Nephron (organoid): Measurements from ENCODE around the gene CTXND1.

ENCODE experiments used
- H3K27ac Mint-ChIP-seq, 3 experiments: 2 replicates each; pipeline ENCODE4 v1.8.0; 2020; ENCODE audit warnings: mixed read lengths in 3 of 3, mild to moderate bottlenecking in 2 of 3, moderate library complexity in 1 of 3
- H3K27me3 Mint-ChIP-seq: 2 replicates; pipeline ENCODE4 v1.8.0; 2021; ENCODE audit warnings: low read depth, mild to moderate bottlenecking, moderate library complexity, mixed read lengths
- H3K36me3 Mint-ChIP-seq: 2 replicates; pipeline ENCODE4 v1.8.0; 2020; ENCODE audit warnings: low read depth, mixed read lengths
- H3K4me1 Mint-ChIP-seq: 2 replicates; pipeline ENCODE4 v1.8.0; 2020; ENCODE audit warnings: mixed read lengths
- H3K4me3 Mint-ChIP-seq, 3 experiments: 2 replicates each; pipeline ENCODE4 v1.8.0; 2020; ENCODE audit warnings: mild to moderate bottlenecking in 3 of 3, mixed read lengths in 3 of 3, moderate library complexity in 2 of 3
- H3K9me3 Mint-ChIP-seq: 2 replicates; pipeline ENCODE4 v1.8.0; 2020; ENCODE audit warnings: mixed read lengths
- TF ChIP-seq, protein P1 (sequence below), 3 experiments: fragments of 200-600 bp; sonication (generic); IDR thresholded peaks; one replicate each; pipeline ENCODE4 v1.5.0; 2021; ENCODE audit warnings: antibody characterized with exemption in 3 of 3; ENCODE audit not compliant: unreplicated experiment in 3 of 3

Gene CTXND1

DNA sequence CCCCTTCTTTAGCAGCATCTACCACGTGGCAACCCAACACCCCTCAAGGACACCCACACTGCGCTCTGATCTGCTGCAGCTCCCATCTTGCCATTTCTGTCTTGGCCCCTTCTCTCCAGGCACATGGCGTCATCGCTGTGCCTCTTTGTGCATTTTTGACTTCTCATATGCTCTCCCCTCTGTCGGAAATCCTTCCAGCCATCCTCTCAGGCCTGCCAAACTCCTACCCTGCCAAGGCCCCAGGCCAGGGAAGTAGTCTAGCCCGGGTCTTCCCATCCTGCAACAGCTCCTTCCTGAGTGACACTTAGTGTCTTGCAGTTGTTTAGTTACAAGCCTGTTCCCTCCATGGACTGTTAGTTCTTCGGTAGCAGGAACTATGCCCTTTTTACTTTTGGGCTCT is 34.0 kb upstream of the CTXND1 start:
- no peaks in the 10 kb centered on the region for H3K36me3 Mint-ChIP-seq
- H3K4me1 Mint-ChIP-seq: peaks cover 13% of the 10 kb centered on the region
- no peaks in the 10 kb centered on the region for H3K9me3 Mint-ChIP-seq
- no peaks in the 10 kb centered on the region for H3K27me3 Mint-ChIP-seq
- no peak overlapping the region for H3K27ac Mint-ChIP-seq
- TF ChIP-seq, protein P1, sequence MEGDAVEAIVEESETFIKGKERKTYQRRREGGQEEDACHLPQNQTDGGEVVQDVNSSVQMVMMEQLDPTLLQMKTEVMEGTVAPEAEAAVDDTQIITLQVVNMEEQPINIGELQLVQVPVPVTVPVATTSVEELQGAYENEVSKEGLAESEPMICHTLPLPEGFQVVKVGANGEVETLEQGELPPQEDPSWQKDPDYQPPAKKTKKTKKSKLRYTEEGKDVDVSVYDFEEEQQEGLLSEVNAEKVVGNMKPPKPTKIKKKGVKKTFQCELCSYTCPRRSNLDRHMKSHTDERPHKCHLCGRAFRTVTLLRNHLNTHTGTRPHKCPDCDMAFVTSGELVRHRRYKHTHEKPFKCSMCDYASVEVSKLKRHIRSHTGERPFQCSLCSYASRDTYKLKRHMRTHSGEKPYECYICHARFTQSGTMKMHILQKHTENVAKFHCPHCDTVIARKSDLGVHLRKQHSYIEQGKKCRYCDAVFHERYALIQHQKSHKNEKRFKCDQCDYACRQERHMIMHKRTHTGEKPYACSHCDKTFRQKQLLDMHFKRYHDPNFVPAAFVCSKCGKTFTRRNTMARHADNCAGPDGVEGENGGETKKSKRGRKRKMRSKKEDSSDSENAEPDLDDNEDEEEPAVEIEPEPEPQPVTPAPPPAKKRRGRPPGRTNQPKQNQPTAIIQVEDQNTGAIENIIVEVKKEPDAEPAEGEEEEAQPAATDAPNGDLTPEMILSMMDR (IDR thresholded peaks at IDR 0.05; ENCODE audit: unreplicated experiment in 3 of 3): no peak
- H3K4me3 Mint-ChIP-seq: no peak overlapping the region

DNA sequence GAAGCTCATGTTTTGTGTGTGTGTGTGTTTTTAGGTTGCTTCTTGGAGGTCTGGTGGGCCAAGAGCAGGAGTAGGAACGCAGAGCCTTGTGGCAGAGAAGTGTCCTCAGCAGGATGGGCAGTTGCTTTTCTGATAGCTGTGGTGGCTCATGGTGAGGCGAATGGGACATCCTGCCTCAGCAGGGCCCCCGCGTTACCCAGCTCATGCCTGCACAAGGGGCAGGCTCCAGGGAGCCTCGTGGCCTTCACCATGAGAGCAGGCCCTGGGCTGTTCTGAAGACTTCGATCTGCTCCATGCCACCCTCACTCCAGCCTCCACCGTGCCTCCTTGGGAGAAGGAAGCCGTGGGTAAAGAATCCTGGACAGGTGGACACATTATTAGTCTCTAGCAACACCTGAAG is 33.4 kb upstream of the CTXND1 start:
- no peaks in the 10 kb centered on the region for H3K9me3 Mint-ChIP-seq

DNA sequence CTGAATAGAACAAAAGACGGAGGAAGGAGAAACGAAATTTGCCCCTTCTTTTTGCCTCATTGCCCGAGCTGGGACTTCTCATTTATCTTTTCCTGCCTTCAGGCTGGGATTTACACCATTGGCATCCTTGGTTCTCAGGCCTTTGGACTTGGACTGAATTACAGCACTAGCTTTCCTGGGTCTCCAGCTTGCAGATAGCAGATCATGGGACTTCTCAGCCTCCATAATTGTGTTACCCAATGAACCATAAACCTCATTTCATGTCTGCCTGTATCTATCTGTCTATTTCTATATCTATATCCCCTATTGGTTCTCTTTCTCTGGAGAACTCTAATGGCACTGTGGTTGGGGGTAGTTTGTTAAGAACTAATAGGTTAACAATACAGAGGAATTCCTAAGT is 31.5 kb upstream of the CTXND1 start:
- Mint-ChIP-seq H3K36me3 (no peaks in the 10 kb centered on the region), H3K27ac (no peak overlapping the region), H3K4me3 (no peak overlapping the region), H3K9me3 (no peaks in the 10 kb centered on the region), H3K27me3 (peaks cover 4% of the 10 kb centered on the region), H3K4me1 (no peaks in the 10 kb centered on the region)
- TF ChIP-seq, protein P1 (IDR thresholded peaks at IDR 0.05; ENCODE audit: unreplicated experiment in 3 of 3): no peak

More for the DNA sequence above, 33.4 kb upstream of the CTXND1 start:
- TF ChIP-seq, protein P1 (IDR thresholded peaks at IDR 0.05; ENCODE audit: unreplicated experiment in 3 of 3): no peak
- Mint-ChIP-seq H3K4me3 (no peak overlapping the region), H3K27ac (no peak overlapping the region), H3K27me3 (peaks cover 4% of the 10 kb centered on the region), H3K36me3 (no peaks in the 10 kb centered on the region), H3K4me1 (peaks cover 11% of the 10 kb centered on the region)

DNA sequence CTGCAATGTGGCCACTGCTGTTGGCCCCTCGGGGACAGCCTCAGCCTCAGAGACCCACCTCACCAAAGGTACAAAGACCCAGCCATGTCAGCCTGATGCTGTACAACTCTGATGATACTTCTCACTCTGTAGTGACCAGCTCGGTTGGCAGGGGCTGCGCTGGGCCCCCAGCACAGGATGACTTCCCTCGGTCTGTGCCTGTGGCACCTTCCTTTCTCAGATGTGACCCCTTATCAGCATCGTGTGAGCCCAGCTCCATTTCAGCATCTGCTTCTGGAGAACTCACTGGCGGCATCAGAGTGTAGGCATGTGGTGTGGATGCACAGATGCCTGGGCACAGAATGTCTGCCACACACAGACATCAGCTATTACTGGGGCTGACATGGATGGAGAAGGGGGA is 25.1 kb upstream of the CTXND1 start:
- Mint-ChIP-seq H3K27ac (no peak overlapping the region), H3K4me3 (no peak overlapping the region), H3K27me3 (peaks cover 11% of the 10 kb centered on the region), H3K36me3 (no peaks in the 10 kb centered on the region), H3K9me3 (no peaks in the 10 kb centered on the region), H3K4me1 (no peaks in the 10 kb centered on the region)
- TF ChIP-seq, protein P1 (IDR thresholded peaks at IDR 0.05; ENCODE audit: unreplicated experiment in 3 of 3): no peak

DNA sequence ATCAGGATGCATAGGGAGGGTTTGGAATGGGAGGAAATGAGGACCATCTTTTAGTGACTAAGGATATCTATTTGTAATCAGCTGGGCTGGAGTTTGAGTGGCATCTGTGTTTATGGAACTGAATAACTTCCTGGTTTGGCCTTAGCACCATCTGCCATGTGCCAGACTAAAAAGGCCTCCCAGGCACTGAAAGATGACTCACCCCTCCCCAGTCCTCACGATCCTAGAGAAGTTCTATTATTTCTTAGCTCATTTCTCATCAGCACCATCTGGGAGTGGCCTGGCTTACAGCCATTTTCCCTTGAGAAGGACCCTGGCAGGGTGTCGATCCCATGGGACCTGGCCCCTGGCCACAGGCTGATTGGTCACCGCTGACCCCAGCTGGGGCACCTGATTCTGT is 23.9 kb upstream of the CTXND1 start:
- H3K36me3 Mint-ChIP-seq: no peaks in the 10 kb centered on the region

DNA sequence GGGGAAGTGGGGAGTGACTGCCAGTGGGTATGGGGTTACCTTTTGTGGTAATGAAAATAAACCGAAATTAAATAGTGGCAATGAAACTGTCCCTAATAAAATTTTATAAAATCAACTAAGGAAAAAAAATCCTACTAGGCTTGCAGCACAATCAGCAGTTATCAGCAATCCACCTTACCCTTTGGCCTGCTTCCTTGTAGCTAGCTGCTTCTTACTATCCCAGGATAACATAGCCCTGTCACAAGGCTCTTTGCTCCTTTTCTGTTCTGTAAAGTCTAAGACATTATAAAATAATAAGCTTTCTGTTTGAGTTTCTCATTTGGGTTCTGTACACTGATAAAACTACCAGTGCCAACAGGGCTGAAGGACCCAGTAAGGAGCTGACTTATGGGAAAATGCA is 23.0 kb upstream of the CTXND1 start:
- Mint-ChIP-seq H3K27me3 (peaks cover 17% of the 10 kb centered on the region), H3K4me3 (no peak overlapping the region), H3K27ac (no peak overlapping the region), H3K36me3 (no peaks in the 10 kb centered on the region), H3K9me3 (no peaks in the 10 kb centered on the region), H3K4me1 (no peaks in the 10 kb centered on the region)
- TF ChIP-seq, protein P1 (IDR thresholded peaks at IDR 0.05; ENCODE audit: unreplicated experiment in 3 of 3): no peak

More for the DNA sequence above, 23.9 kb upstream of the CTXND1 start:
- Mint-ChIP-seq H3K9me3 (no peaks in the 10 kb centered on the region), H3K27me3 (peaks cover 17% of the 10 kb centered on the region), H3K4me1 (no peaks in the 10 kb centered on the region), H3K27ac (no peak overlapping the region), H3K4me3 (no peak overlapping the region)
- TF ChIP-seq, protein P1 (IDR thresholded peaks at IDR 0.05; ENCODE audit: unreplicated experiment in 3 of 3): no peak
